HEK293 (cell line): ENCODE data around the gene GCNT1.

ENCODE experiments used
- CTCF ChIA-PET: fragments of 350-600 bp; formaldehyde crosslinking; extraction: SDS; loops from one replicate; lab custom pipeline; 2021; ENCODE audit warnings: antibody characterized with exemption; lab: Yijun Ruan, JAX
- POLR2A ChIA-PET: fragments of 300-600 bp; formaldehyde crosslinking; extraction: SDS; loops from one replicate; lab custom pipeline; 2020; ENCODE audit warnings: antibody characterized with exemption, inconsistent platforms; lab: Yijun Ruan, JAX
- H3K27ac ChIP-seq: fragments of 200-500 bp; sonication (Bioruptor generic); 2 replicates; pipeline ENCODE4 v1.5.1; 2014; ENCODE audit warnings: low read depth, low read length, control low read depth, inconsistent platforms; ENCODE audit errors: extremely low read depth
- H3K36me3 ChIP-seq, 2 experiments: fragments of 200-500 bp in 1 of 2; sonication (Bioruptor generic) in 1 of 2; 1 replicate in 1 of 2; 2 replicates in 1 of 2; pipeline ENCODE4 v1.5.1; 2014 to 2017; ENCODE audit warnings: inconsistent platforms in 2 of 2, low read length in 2 of 2; ENCODE audit not compliant: control insufficient read depth in 2 of 2, insufficient read depth in 1 of 2
- H3K4me1 ChIP-seq: fragments of 200-500 bp; sonication (Bioruptor generic); 2 replicates; pipeline ENCODE4 v1.5.1; 2014; ENCODE audit warnings: mild to moderate bottlenecking, low read length, inconsistent platforms; ENCODE audit not compliant: control insufficient read depth, insufficient read depth
- H3K4me3 ChIP-seq: 2 replicates; pipeline ENCODE4 v1.5.1; 2011; ENCODE audit warnings: low read depth, mild to moderate bottlenecking, control low read depth, low read length, moderate library complexity
- H3K9me3 ChIP-seq: fragments of 200-500 bp; sonication (Bioruptor generic); 2 replicates; pipeline ENCODE4 v1.5.1; 2014; ENCODE audit warnings: low read depth, low read length, inconsistent platforms; ENCODE audit not compliant: control insufficient read depth, insufficient read depth
- MZF1 ChIP-seq: fragments of 450-650 bp; formaldehyde crosslinking; IDR thresholded peaks from 2 replicates; pipeline ENCODE4 v1.5.1; 2017; ENCODE audit warnings: missing biosample characterization, missing genetic modification characterization, borderline replicate concordance
- OSR2 ChIP-seq: fragments of 450-650 bp; formaldehyde crosslinking; IDR thresholded peaks from 2 replicates; pipeline ENCODE4 v1.5.1; 2016; ENCODE audit warnings: missing biosample characterization, missing genetic modification characterization
- PRDM10 ChIP-seq: fragments of 450-650 bp; formaldehyde crosslinking; IDR thresholded peaks from 2 replicates; pipeline ENCODE4 v1.5.1; 2016; ENCODE audit warnings: missing biosample characterization, missing genetic modification characterization
- ZBTB20 ChIP-seq: fragments of 450-650 bp; formaldehyde crosslinking; IDR thresholded peaks from 2 replicates; pipeline ENCODE4 v1.5.1; 2016; ENCODE audit warnings: missing biosample characterization, missing genetic modification characterization
- ZBTB7A ChIP-seq: fragments of 450-650 bp; formaldehyde crosslinking; IDR thresholded peaks from 2 replicates; pipeline ENCODE4 v1.5.1; 2016; ENCODE audit warnings: low read depth, missing biosample characterization, missing genetic modification characterization
- ZFP69B ChIP-seq: fragments of 450-650 bp; formaldehyde crosslinking; IDR thresholded peaks from 2 replicates; pipeline ENCODE4 v1.5.1; 2016; ENCODE audit warnings: missing biosample characterization, missing genetic modification characterization
- ZNF148 ChIP-seq: fragments of 450-650 bp; formaldehyde crosslinking; IDR thresholded peaks from 2 replicates; pipeline ENCODE4 v1.5.0; 2017; ENCODE audit warnings: missing biosample characterization, missing genetic modification characterization, borderline replicate concordance
- ZNF302 ChIP-seq: fragments of 450-650 bp; formaldehyde crosslinking; IDR thresholded peaks from 2 replicates; pipeline ENCODE4 v1.5.1; 2016; ENCODE audit warnings: missing biosample characterization, missing genetic modification characterization, low read depth
- ZNF335 ChIP-seq: fragments of 450-650 bp; formaldehyde crosslinking; conservative IDR thresholded peaks from 2 replicates; pipeline ENCODE4 v1.5.1; 2016; ENCODE audit warnings: missing biosample characterization, missing genetic modification characterization
- ZNF341 ChIP-seq: fragments of 450-650 bp; formaldehyde crosslinking; IDR thresholded peaks from 2 replicates; pipeline ENCODE4; 2016; ENCODE audit warnings: low read depth, missing biosample characterization, missing genetic modification characterization
- ZNF37A ChIP-seq: fragments of 450-650 bp; IDR thresholded peaks from 2 replicates; pipeline ENCODE4 v1.5.1; 2018; ENCODE audit warnings: missing biosample characterization, missing genetic modification characterization
- ZNF404 ChIP-seq: fragments of 450-650 bp; formaldehyde crosslinking; IDR thresholded peaks from 2 replicates; pipeline ENCODE4 v1.5.1; 2017; ENCODE audit warnings: missing biosample characterization, missing genetic modification characterization
- ZNF433 ChIP-seq: fragments of 450-650 bp; formaldehyde crosslinking; IDR thresholded peaks from 2 replicates; pipeline ENCODE4 v1.5.1; 2016; ENCODE audit warnings: missing biosample characterization, missing genetic modification characterization, low read depth
- ZNF558 ChIP-seq: fragments of 450-650 bp; formaldehyde crosslinking; IDR thresholded peaks from 2 replicates; pipeline ENCODE4 v1.5.1; 2016; ENCODE audit warnings: missing biosample characterization, missing genetic modification characterization
- ZNF580 ChIP-seq: fragments of 450-650 bp; formaldehyde crosslinking; IDR thresholded peaks from 2 replicates; pipeline ENCODE4 v1.5.1; 2016; ENCODE audit warnings: missing biosample characterization, missing genetic modification characterization
- ZNF707 ChIP-seq: fragments of 450-650 bp; formaldehyde crosslinking; IDR thresholded peaks from 2 replicates; pipeline ENCODE4 v1.5.1; 2016; ENCODE audit warnings: missing biosample characterization, missing genetic modification characterization
- ZNF776 ChIP-seq: fragments of 450-650 bp; formaldehyde crosslinking; IDR thresholded peaks from 2 replicates; pipeline ENCODE4 v1.5.0; 2017; ENCODE audit warnings: missing biosample characterization, missing genetic modification characterization, borderline replicate concordance
- ZNF791 ChIP-seq: fragments of 450-650 bp; formaldehyde crosslinking; IDR thresholded peaks from 2 replicates; pipeline ENCODE4 v1.5.1; 2016; ENCODE audit warnings: missing biosample characterization, missing genetic modification characterization

The GCNT1 gene

GRCh38 chr9:76426807-76427419 is 32.1 kb upstream of the GCNT1 start:
- ChIA-PET POLR2A (interaction anchor here (0.7 kb wide), 1 partner anchor 801 kb away, joined by 5 read pairs; no protein-coding TSS in a partner anchor), CTCF (interaction anchor here (0.6 to 2.9 kb wide), 5 partner anchors 7 to 124 kb away, joined by 3 to 21 read pairs (median 5); no protein-coding TSS in a partner anchor)
- Histone ChIP-seq H3K27ac (no peak overlapping the region), H3K9me3 (no peaks in the 10 kb centered on the region), H3K4me1 (no peaks in the 10 kb centered on the region), H3K4me3 (no peak overlapping the region), H3K36me3 (no peaks in the 10 kb centered on the region)
- no peak for TF ChIP-seq ZNF148
- TF ChIP-seq ZNF404 (tag by site-specific recombination), result no peak
- no peak for TF ChIP-seq ZNF335 (tag by site-specific recombination)
- no peak for TF ChIP-seq ZNF580 (tag by site-specific recombination)
- no peak for TF ChIP-seq ZNF558
- TF ChIP-seq PRDM10 (tag by site-specific recombination), result 0 out of 2 replicates have a peak, but pooled peaks have one; percentile 14

GRCh38 chr9:76431601-76432000 is 27.4 kb upstream of the GCNT1 start:
- no peaks in the 10 kb centered on the region for H3K9me3 ChIP-seq
- no peak overlapping the region for H3K27ac ChIP-seq
- TF ChIP-seq MZF1 (tag by site-specific recombination), result no peak
- no peak for TF ChIP-seq OSR2 (tag by site-specific recombination)
- TF ChIP-seq ZFP69B (tag by site-specific recombination), result no peak
- TF ChIP-seq ZNF707 (tag by site-specific recombination), result no peak
- no peak for TF ChIP-seq ZNF776
- no peak for TF ChIP-seq ZNF433
- no peak for TF ChIP-seq ZBTB20
- TF ChIP-seq ZBTB7A (tag by site-specific recombination), result no peak
- no peak for TF ChIP-seq ZNF37A
- TF ChIP-seq ZNF791 (tag by site-specific recombination), result no peak
- TF ChIP-seq ZNF302, result no peak
- TF ChIP-seq ZNF341 (tag by site-specific recombination), result no peak
- CTCF ChIA-PET, result interaction anchor here (1.0 to 4.1 kb wide), 2 partner anchors 12 to 18 kb away, joined by 3 to 16 read pairs; no protein-coding TSS in a partner anchor
- H3K36me3 ChIP-seq, result no peaks in the 10 kb centered on the region
- H3K4me3 ChIP-seq, result no peak overlapping the region
- H3K4me1 ChIP-seq, result no peaks in the 10 kb centered on the region
- POLR2A ChIA-PET, result no interaction called here
